Measurements from ENCODE around the gene FBRS.

DNA sequence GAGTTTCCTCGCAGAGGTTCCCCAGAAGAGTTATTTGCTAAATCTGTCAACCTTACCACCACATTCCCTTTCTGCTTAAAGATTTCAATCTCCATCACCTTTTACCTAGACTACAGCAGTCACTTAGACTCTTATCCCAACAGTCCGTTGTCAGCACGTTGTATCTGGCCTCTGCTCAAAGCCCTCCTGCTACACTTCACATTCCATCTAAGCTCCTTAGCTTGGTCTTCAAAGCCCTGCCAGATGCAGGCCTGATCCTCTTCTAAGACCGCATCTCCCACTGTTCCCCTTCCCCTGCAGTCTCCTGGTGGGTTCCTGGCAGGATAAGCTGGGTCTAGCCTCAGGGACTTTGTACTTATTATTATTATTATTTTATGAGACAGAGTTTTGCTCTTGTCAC is 30.5 kb downstream of the FBRS start:
- TF ChIP-seq, protein P1, sequence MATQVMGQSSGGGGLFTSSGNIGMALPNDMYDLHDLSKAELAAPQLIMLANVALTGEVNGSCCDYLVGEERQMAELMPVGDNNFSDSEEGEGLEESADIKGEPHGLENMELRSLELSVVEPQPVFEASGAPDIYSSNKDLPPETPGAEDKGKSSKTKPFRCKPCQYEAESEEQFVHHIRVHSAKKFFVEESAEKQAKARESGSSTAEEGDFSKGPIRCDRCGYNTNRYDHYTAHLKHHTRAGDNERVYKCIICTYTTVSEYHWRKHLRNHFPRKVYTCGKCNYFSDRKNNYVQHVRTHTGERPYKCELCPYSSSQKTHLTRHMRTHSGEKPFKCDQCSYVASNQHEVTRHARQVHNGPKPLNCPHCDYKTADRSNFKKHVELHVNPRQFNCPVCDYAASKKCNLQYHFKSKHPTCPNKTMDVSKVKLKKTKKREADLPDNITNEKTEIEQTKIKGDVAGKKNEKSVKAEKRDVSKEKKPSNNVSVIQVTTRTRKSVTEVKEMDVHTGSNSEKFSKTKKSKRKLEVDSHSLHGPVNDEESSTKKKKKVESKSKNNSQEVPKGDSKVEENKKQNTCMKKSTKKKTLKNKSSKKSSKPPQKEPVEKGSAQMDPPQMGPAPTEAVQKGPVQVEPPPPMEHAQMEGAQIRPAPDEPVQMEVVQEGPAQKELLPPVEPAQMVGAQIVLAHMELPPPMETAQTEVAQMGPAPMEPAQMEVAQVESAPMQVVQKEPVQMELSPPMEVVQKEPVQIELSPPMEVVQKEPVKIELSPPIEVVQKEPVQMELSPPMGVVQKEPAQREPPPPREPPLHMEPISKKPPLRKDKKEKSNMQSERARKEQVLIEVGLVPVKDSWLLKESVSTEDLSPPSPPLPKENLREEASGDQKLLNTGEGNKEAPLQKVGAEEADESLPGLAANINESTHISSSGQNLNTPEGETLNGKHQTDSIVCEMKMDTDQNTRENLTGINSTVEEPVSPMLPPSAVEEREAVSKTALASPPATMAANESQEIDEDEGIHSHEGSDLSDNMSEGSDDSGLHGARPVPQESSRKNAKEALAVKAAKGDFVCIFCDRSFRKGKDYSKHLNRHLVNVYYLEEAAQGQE (IDR thresholded peaks at IDR 0.05; ENCODE audit: insufficient read depth in 1 of 2, low read depth in 2 of 2, low read length in 2 of 2), result no peak
- no peak for TF ChIP-seq TAF1 (IDR thresholded peaks at IDR 0.05; ENCODE audit: borderline replicate concordance, insufficient read depth, low read length)
- no peak for TF ChIP-seq POLR2AphosphoS5 (IDR thresholded peaks at IDR 0.05; ENCODE audit: low read depth, low read length)
